Measurements from ENCODE around the gene TEX2. TPM values are rescaled to one million over a fixed set of nuclear protein-coding genes. Genes with fewer than 3 reads are reported as not detected.

Gene TEX2
- total and polyA plus RNA-seq, 9 of the 15 experiments (the other 6 are each of a cell fraction or from before 2014, with no cell fraction given): 4.1 to 27.6 (median 19.3) TPM

GRCh38 chr17:64281962-64282752 is 19.1 kb upstream of the TEX2 start (continued):
- TF ChIP-seq STAG1 (CRISPR knock-in tag; IDR thresholded peaks at IDR 0.05; ENCODE audit: borderline replicate concordance) (no peak), SP1 (CRISPR knock-in tag; IDR thresholded peaks at IDR 0.05) (peak; percentile 61; the same call in 1 of the 2 replicates), ARID2 (IDR thresholded peaks at IDR 0.05) (peak; percentile 77; the same call in 1 of the 2 replicates), E2F5 (CRISPR knock-in tag; IDR thresholded peaks at IDR 0.05) (no peak), BCLAF1 (IDR thresholded peaks at IDR 0.05; ENCODE audit: borderline replicate concordance in 1 of 2, control insufficient read depth in 1 of 2, low read depth in 2 of 2, low read length in 1 of 2) (no peak), MCM3 (IDR thresholded peaks at IDR 0.05) (no peak), SMC3 (conservative IDR thresholded peaks at IDR 0.05; ENCODE audit: insufficient read depth, low read depth, low read length) (peak; percentile 73), THRA (IDR thresholded peaks at IDR 0.05) (no peak), TFAP4 (CRISPR knock-in tag; IDR thresholded peaks at IDR 0.05; ENCODE audit: borderline replicate concordance) (no peak), E2F3 (CRISPR knock-in tag; IDR thresholded peaks at IDR 0.05) (no peak), SMAD3 (CRISPR knock-in tag; conservative IDR thresholded peaks at IDR 0.05) (no peak), L3MBTL2 (IDR thresholded peaks at IDR 0.05) (no peak), MAFG (tag; conservative IDR thresholded peaks at IDR 0.05) (no peak), PRPF4 (IDR thresholded peaks at IDR 0.05; ENCODE audit: insufficient read depth, low read depth, low read length, poor library complexity, severe bottlenecking) (no peak), NKRF (IDR thresholded peaks at IDR 0.05; ENCODE audit: borderline replicate concordance) (no peak), NUFIP1 (IDR thresholded peaks at IDR 0.05; ENCODE audit: partially characterized antibody) (no peak), CREB1 (IDR thresholded peaks at IDR 0.05) (no peak), CREB1 (CRISPR knock-in tag; IDR thresholded peaks at IDR 0.05) (no peak), ETV6 (IDR thresholded peaks at IDR 0.05; ENCODE audit: borderline replicate concordance in 1 of 2, low read depth in 2 of 2, low read length in 1 of 2) (no peak), ETV6 (CRISPR knock-in tag; IDR thresholded peaks at IDR 0.05; ENCODE audit: borderline replicate concordance) (no peak)
